Measurements from ENCODE around the gene PHETA2. TPM values are rescaled to one million over a fixed set of nuclear protein-coding genes. Genes with fewer than 3 reads are reported as not detected.

Gene PHETA2
- total RNA-seq, 1 experiment from 2014 or later = not detected

- H3K79me2 ChIP-seq (ENCODE audit: low read length) = no peaks in the 10 kb centered on the region
- H2AFZ ChIP-seq (ENCODE audit: low read length) = no peak overlapping the region
Observed at GRCh38 chr22:42052765-42053164, 21.3 kb upstream of the PHETA2 start.

GRCh38 chr22:42056757-42057511 lies 17.1 kb upstream of the PHETA2 start:
- Histone ChIP-seq H3K27me3 (ENCODE audit: low read length) (no peaks in the 10 kb centered on the region), H3K27ac (ENCODE audit: low read length) (no peak overlapping the region), H3K4me3 (ENCODE audit: low read length) (no peak overlapping the region), H3K4me2 (ENCODE audit: low read depth, low read length, poor library complexity, severe bottlenecking) (no peak overlapping the region), H2AFZ (ENCODE audit: low read length) (no peak overlapping the region), H3K36me3 (ENCODE audit: insufficient read depth, low read length) (peaks cover 37% of the 10 kb centered on the region), H3K79me2 (ENCODE audit: low read length) (no peaks in the 10 kb centered on the region), H3K4me1 (ENCODE audit: low read length) (0 out of 2 replicates have a peak, but pooled peaks cover 3% of the 10 kb centered on the region), H3K9me3 (ENCODE audit: low read length) (peaks cover 26% of the 10 kb centered on the region), H3K9me2 (replicated peaks; ENCODE audit: insufficient read depth, low read length) (no peaks in the 10 kb centered on the region), H3K9ac (ENCODE audit: low read length) (no peak overlapping the region), H4K20me1 (ENCODE audit: insufficient read depth, low read depth, low read length) (no peaks in the 10 kb centered on the region)
- DNase-seq = no peak

More at GRCh38 chr22:42052765-42053164, 21.3 kb upstream of the PHETA2 start:
- no peaks in the 10 kb centered on the region for H3K9me2 ChIP-seq (replicated peaks; ENCODE audit: insufficient read depth, low read length)
- H3K4me2 ChIP-seq (ENCODE audit: low read depth, low read length, poor library complexity, severe bottlenecking) = no peak overlapping the region
- no peak for DNase-seq
- no peak overlapping the region for H3K9ac ChIP-seq (ENCODE audit: low read length)
- H3K27ac ChIP-seq (ENCODE audit: low read length) = no peak overlapping the region
- no peaks in the 10 kb centered on the region for H4K20me1 ChIP-seq (ENCODE audit: insufficient read depth, low read depth, low read length)
- H3K9me3 ChIP-seq (ENCODE audit: low read length) = peaks cover 17% of the 10 kb centered on the region
- peaks cover 3% of the 10 kb centered on the region; the same call in 1 of the 2 replicates for H3K36me3 ChIP-seq (ENCODE audit: insufficient read depth, low read length)
- 0 out of 2 replicates have a peak, but pooled peaks cover 3% of the 10 kb centered on the region for H3K4me1 ChIP-seq (ENCODE audit: low read length)
- H3K4me3 ChIP-seq (ENCODE audit: low read length) = no peak overlapping the region
- H3K27me3 ChIP-seq (ENCODE audit: low read length) = no peaks in the 10 kb centered on the region

GRCh38 chr22:42060489-42060888 lies 13.6 kb upstream of the PHETA2 start:
- Histone ChIP-seq H3K9ac (ENCODE audit: low read length) (no peak overlapping the region), H3K4me1 (ENCODE audit: low read length) (peaks cover under 1% of the 10 kb centered on the region; the same call in 1 of the 2 replicates), H3K79me2 (ENCODE audit: low read length) (no peaks in the 10 kb centered on the region), H3K27me3 (ENCODE audit: low read length) (no peaks in the 10 kb centered on the region), H3K36me3 (ENCODE audit: insufficient read depth, low read length) (peaks cover 37% of the 10 kb centered on the region), H3K9me2 (replicated peaks; ENCODE audit: insufficient read depth, low read length) (no peaks in the 10 kb centered on the region), H3K9me3 (ENCODE audit: low read length) (peaks cover 26% of the 10 kb centered on the region), H3K4me2 (ENCODE audit: low read depth, low read length, poor library complexity, severe bottlenecking) (no peak overlapping the region), H3K4me3 (ENCODE audit: low read length) (no peak overlapping the region), H3K27ac (ENCODE audit: low read length) (no peak overlapping the region), H2AFZ (ENCODE audit: low read length) (no peak overlapping the region), H4K20me1 (ENCODE audit: insufficient read depth, low read depth, low read length) (no peaks in the 10 kb centered on the region)
- no peak for DNase-seq

- no peak for DNase-seq
- Histone ChIP-seq H3K9ac (ENCODE audit: low read length) (no peak overlapping the region), H3K79me2 (ENCODE audit: low read length) (no peaks in the 10 kb centered on the region), H3K27ac (ENCODE audit: low read length) (no peak overlapping the region), H3K36me3 (ENCODE audit: insufficient read depth, low read length) (peaks cover 37% of the 10 kb centered on the region), H3K4me2 (ENCODE audit: low read depth, low read length, poor library complexity, severe bottlenecking) (no peak overlapping the region), H4K20me1 (ENCODE audit: insufficient read depth, low read depth, low read length) (no peaks in the 10 kb centered on the region), H3K4me3 (ENCODE audit: low read length) (no peak overlapping the region), H3K9me3 (ENCODE audit: low read length) (peaks cover 23% of the 10 kb centered on the region), H3K27me3 (ENCODE audit: low read length) (no peaks in the 10 kb centered on the region), H3K4me1 (ENCODE audit: low read length) (peaks cover 3% of the 10 kb centered on the region; the same call in 1 of the 2 replicates), H3K9me2 (replicated peaks; ENCODE audit: insufficient read depth, low read length) (no peaks in the 10 kb centered on the region), H2AFZ (ENCODE audit: low read length) (no peak overlapping the region)
Observed at GRCh38 chr22:42061041-42061440, 13.0 kb upstream of the PHETA2 start.

GRCh38 chr22:42062506-42063170 lies 11.4 kb upstream of the PHETA2 start:
- Histone ChIP-seq H3K36me3 (ENCODE audit: insufficient read depth, low read length) (peaks cover 34% of the 10 kb centered on the region), H3K79me2 (ENCODE audit: low read length) (no peaks in the 10 kb centered on the region), H4K20me1 (ENCODE audit: insufficient read depth, low read depth, low read length) (no peaks in the 10 kb centered on the region), H3K9ac (ENCODE audit: low read length) (no peak overlapping the region), H3K9me3 (ENCODE audit: low read length) (peaks cover 8% of the 10 kb centered on the region), H3K4me3 (ENCODE audit: low read length) (no peak overlapping the region), H3K27me3 (ENCODE audit: low read length) (no peaks in the 10 kb centered on the region), H2AFZ (ENCODE audit: low read length) (no peak overlapping the region), H3K9me2 (replicated peaks; ENCODE audit: insufficient read depth, low read length) (no peaks in the 10 kb centered on the region), H3K4me1 (ENCODE audit: low read length) (peaks cover 3% of the 10 kb centered on the region; the same call in 1 of the 2 replicates), H3K27ac (ENCODE audit: low read length) (no peak overlapping the region), H3K4me2 (ENCODE audit: low read depth, low read length, poor library complexity, severe bottlenecking) (no peak overlapping the region)
- DNase-seq = no peak

- Histone ChIP-seq H3K9me3 (ENCODE audit: low read length) (no peaks in the 10 kb centered on the region), H3K36me3 (ENCODE audit: insufficient read depth, low read length) (peaks cover 18% of the 10 kb centered on the region; the same call in 1 of the 2 replicates), H3K27ac (ENCODE audit: low read length) (no peak overlapping the region), H3K4me1 (ENCODE audit: low read length) (peaks cover 5% of the 10 kb centered on the region), H2AFZ (ENCODE audit: low read length) (no peak overlapping the region), H3K79me2 (ENCODE audit: low read length) (peaks cover 2% of the 10 kb centered on the region), H3K4me3 (ENCODE audit: low read length) (no peak overlapping the region), H3K4me2 (ENCODE audit: low read depth, low read length, poor library complexity, severe bottlenecking) (no peak overlapping the region), H3K9ac (ENCODE audit: low read length) (no peak overlapping the region), H3K9me2 (replicated peaks; ENCODE audit: insufficient read depth, low read length) (no peaks in the 10 kb centered on the region), H3K27me3 (ENCODE audit: low read length) (no peaks in the 10 kb centered on the region), H4K20me1 (ENCODE audit: insufficient read depth, low read depth, low read length) (no peaks in the 10 kb centered on the region)
- DNase-seq = no peak
Observed at GRCh38 chr22:42064629-42065028, 9.4 kb upstream of the PHETA2 start.

- peaks cover 9% of the 10 kb centered on the region; the same call in 1 of the 2 replicates for H3K36me3 ChIP-seq (ENCODE audit: insufficient read depth, low read length)
- H4K20me1 ChIP-seq (ENCODE audit: insufficient read depth, low read depth, low read length) = no peaks in the 10 kb centered on the region
- peaks cover 7% of the 10 kb centered on the region for H3K79me2 ChIP-seq (ENCODE audit: low read length)
- no peak for DNase-seq
- H3K27me3 ChIP-seq (ENCODE audit: low read length) = no peaks in the 10 kb centered on the region
- no peak overlapping the region for H3K4me3 ChIP-seq (ENCODE audit: low read length)
- no peaks in the 10 kb centered on the region for H3K9me3 ChIP-seq (ENCODE audit: low read length)
- H3K4me1 ChIP-seq (ENCODE audit: low read length) = peaks cover 13% of the 10 kb centered on the region
- no peak overlapping the region for H2AFZ ChIP-seq (ENCODE audit: low read length)
- no peak overlapping the region for H3K27ac ChIP-seq (ENCODE audit: low read length)
- H3K4me2 ChIP-seq (ENCODE audit: low read depth, low read length, poor library complexity, severe bottlenecking) = no peak overlapping the region
- no peaks in the 10 kb centered on the region for H3K9me2 ChIP-seq (replicated peaks; ENCODE audit: insufficient read depth, low read length)
- H3K9ac ChIP-seq (ENCODE audit: low read length) = no peak overlapping the region
Observed at GRCh38 chr22:42065438-42066125, 8.5 kb upstream of the PHETA2 start.

Data from Karpas-422 (cell line).